ENCODE measurements around the gene CTSH. TPM values are rescaled to one million over a fixed set of nuclear protein-coding genes. Genes with fewer than 3 reads are reported as not detected.
"Not testable (repeated sequence)": the region's sequence is repeated elsewhere in the genome, so short reads cannot be mapped to it uniquely, and the experiment has no call there.

CTSH gene
- total RNA-seq, 1 experiment from 2014 or later = 20.4 TPM

GRCh38 chr15:78904599-78905358 lies 40.1 kb downstream of the CTSH start:
- Mint-ChIP-seq H3K27ac (peak overlapping the region; percentile 26), H3K4me3 (no peak overlapping the region), H3K36me3 (peaks cover 62% of the 10 kb centered on the region), H3K4me1 (peaks cover 20% of the 10 kb centered on the region), H3K27me3 (ENCODE audit: low read depth) (no peaks in the 10 kb centered on the region), H3K9me3 (no peaks in the 10 kb centered on the region)
- TF ChIP-seq ZNF121 (CRISPR knock-in tag; IDR thresholded peaks at IDR 0.05) (peak; percentile 93), ATF2 (CRISPR knock-in tag; IDR thresholded peaks at IDR 0.05; ENCODE audit: borderline replicate concordance, low read depth) (no peak)
- POLR2A ChIA-PET = interaction anchor here (0.6 kb wide), 1 partner anchor 43 kb away, joined by 4 read pairs; no protein-coding TSS in a partner anchor
- no peak for ATAC-seq
- CTCF ChIA-PET = interaction anchor here (8.0 kb wide), 1 partner anchor 101 kb away, joined by 149 read pairs; no protein-coding TSS in a partner anchor
- DNase-seq (ENCODE audit: low spot score) = no peak

- POLR2A ChIA-PET; H3K27me3 Mint-ChIP-seq (ENCODE audit: low read depth); H3K9me3 Mint-ChIP-seq; H3K4me3 Mint-ChIP-seq; CTCF ChIA-PET; DNase-seq (ENCODE audit: low spot score); ATAC-seq: not testable (repeated sequence)
- Mint-ChIP-seq H3K27ac (0 out of 2 replicates have a peak overlapping the region, but pooled peaks have one; percentile 15), H3K4me1 (peaks cover 19% of the 10 kb centered on the region), H3K36me3 (peaks cover 79% of the 10 kb centered on the region)
- 0 out of 2 replicates have a peak, but pooled peaks have one; percentile 31 for TF ChIP-seq AR (CRISPR knock-in tag; IDR thresholded peaks at IDR 0.05)
Observed at GRCh38 chr15:78902281-78903032, 42.4 kb downstream of the CTSH start.

- ATAC-seq; POLR2A ChIA-PET; H3K9me3 Mint-ChIP-seq; CTCF ChIA-PET; H3K4me1 Mint-ChIP-seq; H3K27me3 Mint-ChIP-seq (ENCODE audit: low read depth); H3K4me3 Mint-ChIP-seq; DNase-seq (ENCODE audit: low spot score): not testable (repeated sequence)
- Mint-ChIP-seq H3K36me3 (peaks cover 86% of the 10 kb centered on the region), H3K27ac (peak overlapping the region; percentile 68; the same call in 1 of the 2 replicates)
Observed at GRCh38 chr15:78900819-78901533, 43.9 kb downstream of the CTSH start.

- H3K4me3 Mint-ChIP-seq = no peak overlapping the region
Observed at GRCh38 chr15:78898540-78898939, 46.3 kb downstream of the CTSH start.

GRCh38 chr15:78895471-78895870 lies 49.4 kb downstream of the CTSH start:
- CTCF ChIA-PET = interaction anchor here (0.7 to 2.0 kb wide), 2 partner anchors 12 to 86 kb away, joined by 3 to 12 read pairs; no protein-coding TSS in a partner anchor
- Mint-ChIP-seq H3K36me3 (peaks cover 96% of the 10 kb centered on the region), H3K9me3 (no peaks in the 10 kb centered on the region)

More at GRCh38 chr15:78898540-78898939, 46.3 kb downstream of the CTSH start:
- ChIA-PET POLR2A (no interaction called here), CTCF (interaction anchor here (1.1 to 2.0 kb wide), 2 partner anchors 9 to 11 kb away, joined by 3 to 6 read pairs; no protein-coding TSS in a partner anchor)
- Mint-ChIP-seq H3K9me3 (no peaks in the 10 kb centered on the region), H3K4me1 (peaks cover 10% of the 10 kb centered on the region), H3K27ac (peak overlapping the region; percentile 85), H3K27me3 (ENCODE audit: low read depth) (no peaks in the 10 kb centered on the region), H3K36me3 (peaks cover 92% of the 10 kb centered on the region)
- no peak for ATAC-seq
- no peak for DNase-seq (ENCODE audit: low spot score)
- TF ChIP-seq ZNF317 (CRISPR knock-in tag; IDR thresholded peaks at IDR 0.05; ENCODE audit: borderline replicate concordance, low read depth) = peak; percentile 74
- no peak for TF ChIP-seq TEAD4 (CRISPR knock-in tag; IDR thresholded peaks at IDR 0.05)

More at GRCh38 chr15:78895471-78895870, 49.4 kb downstream of the CTSH start:
- ATAC-seq = no peak
- TF ChIP-seq OVOL2 (CRISPR knock-in tag; IDR thresholded peaks at IDR 0.05; ENCODE audit: borderline replicate concordance) (no peak), RORB (CRISPR knock-in tag; IDR thresholded peaks at IDR 0.05) (no peak), ETV6 (CRISPR knock-in tag; IDR thresholded peaks at IDR 0.05) (no peak)
- H3K27me3 Mint-ChIP-seq (ENCODE audit: low read depth) = no peaks in the 10 kb centered on the region
- H3K4me3 Mint-ChIP-seq = no peak overlapping the region
- POLR2A ChIA-PET = no interaction called here
- peaks cover 10% of the 10 kb centered on the region for H3K4me1 Mint-ChIP-seq
- no peak overlapping the region for H3K27ac Mint-ChIP-seq
- DNase-seq (ENCODE audit: low spot score) = no peak
